ENCODE measurements around the gene RUNX1. TPM values are rescaled to one million over a fixed set of nuclear protein-coding genes. Genes with fewer than 3 reads are reported as not detected.

RUNX1 gene
- polyA plus RNA-seq, 3 donors, result 6.2 to 49.7 (median 8.7) TPM

DNA sequence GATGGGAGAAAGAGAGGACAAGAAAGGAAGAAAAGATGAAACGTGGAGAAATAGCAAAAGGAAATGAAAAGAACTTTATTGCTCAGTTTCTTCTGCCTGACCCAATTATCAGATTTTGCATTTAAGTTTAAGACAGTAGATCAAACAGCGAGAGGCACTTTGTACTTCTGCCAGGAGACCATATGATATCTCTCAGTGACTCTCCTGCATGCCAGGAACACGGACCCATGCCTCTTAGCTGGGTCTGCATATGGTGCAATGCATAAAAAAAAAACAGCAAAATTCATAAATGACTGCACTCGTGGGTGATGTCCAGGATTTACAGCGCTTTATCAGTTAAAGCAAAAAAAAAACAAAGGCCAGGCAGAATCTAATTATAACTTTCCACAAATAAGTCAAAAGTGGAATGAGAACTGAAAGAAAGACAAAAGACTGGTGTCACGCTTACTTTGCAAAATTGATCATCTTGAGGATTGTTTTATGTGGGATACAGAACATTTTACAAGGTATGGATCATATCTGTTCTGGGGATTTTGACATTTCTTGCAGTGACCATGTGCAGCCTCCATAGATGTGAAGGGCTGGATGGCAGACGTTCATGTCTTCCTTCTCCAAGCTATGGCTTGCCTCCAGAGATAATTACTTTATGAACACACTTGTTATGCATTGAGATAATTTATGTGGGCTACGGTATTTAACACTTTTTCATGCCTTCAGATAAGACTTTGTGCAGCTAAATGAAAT is 79.5 kb downstream of the RUNX1 start:
- Mint-ChIP-seq H3K4me3 (peak overlapping the region; percentile 9 to 53), H3K27me3 (ENCODE audit: low read depth in 3 of 3) (no peaks in the 10 kb centered on the region), H3K27ac (peak overlapping the region; percentile 43 to 97 (median 93)), H3K9me3 (no peaks in the 10 kb centered on the region), H3K36me3 (peaks cover 32 to 36% of the 10 kb centered on the region in 2 donors), H3K4me1 (peaks cover 83% of the 10 kb centered on the region)
- peak overlapping the region in 1 of 2 donors; percentile 70 for H3K27ac ChIP-seq (ENCODE audit: low read depth in 1 of 2, low read length in 2 of 2)
- peaks cover 58 to 61% of the 10 kb centered on the region in 2 donors for H3K4me1 ChIP-seq (ENCODE audit: control insufficient read depth in 1 of 2, insufficient read depth in 2 of 2, low read length in 2 of 2)
- no peaks in the 10 kb centered on the region for H3K27me3 ChIP-seq (ENCODE audit: control insufficient read depth in 2 of 2, insufficient read depth in 2 of 2, low read length in 2 of 2)
- no peak overlapping the region for H2AFZ ChIP-seq (ENCODE audit: insufficient read depth, low read depth, low read length, poor library complexity, severe bottlenecking)
- TF ChIP-seq, protein P1, sequence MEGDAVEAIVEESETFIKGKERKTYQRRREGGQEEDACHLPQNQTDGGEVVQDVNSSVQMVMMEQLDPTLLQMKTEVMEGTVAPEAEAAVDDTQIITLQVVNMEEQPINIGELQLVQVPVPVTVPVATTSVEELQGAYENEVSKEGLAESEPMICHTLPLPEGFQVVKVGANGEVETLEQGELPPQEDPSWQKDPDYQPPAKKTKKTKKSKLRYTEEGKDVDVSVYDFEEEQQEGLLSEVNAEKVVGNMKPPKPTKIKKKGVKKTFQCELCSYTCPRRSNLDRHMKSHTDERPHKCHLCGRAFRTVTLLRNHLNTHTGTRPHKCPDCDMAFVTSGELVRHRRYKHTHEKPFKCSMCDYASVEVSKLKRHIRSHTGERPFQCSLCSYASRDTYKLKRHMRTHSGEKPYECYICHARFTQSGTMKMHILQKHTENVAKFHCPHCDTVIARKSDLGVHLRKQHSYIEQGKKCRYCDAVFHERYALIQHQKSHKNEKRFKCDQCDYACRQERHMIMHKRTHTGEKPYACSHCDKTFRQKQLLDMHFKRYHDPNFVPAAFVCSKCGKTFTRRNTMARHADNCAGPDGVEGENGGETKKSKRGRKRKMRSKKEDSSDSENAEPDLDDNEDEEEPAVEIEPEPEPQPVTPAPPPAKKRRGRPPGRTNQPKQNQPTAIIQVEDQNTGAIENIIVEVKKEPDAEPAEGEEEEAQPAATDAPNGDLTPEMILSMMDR (IDR thresholded peaks at IDR 0.05), result no peak
- no peak overlapping the region for H3K9ac ChIP-seq (ENCODE audit: insufficient read depth, low read length, poor library complexity, severe bottlenecking)
- H3K79me2 ChIP-seq (ENCODE audit: insufficient read depth, low read length), result peaks cover 100% of the 10 kb centered on the region
- no peaks in the 10 kb centered on the region for H3K9me3 ChIP-seq (replicated peaks in 1 of 2; ENCODE audit: control insufficient read depth in 1 of 2, insufficient read depth in 1 of 2, low read length in 2 of 2)
- intact Hi-C loops (cut with micrococcal nuclease), result loop anchor here in 1 of 2 donors (2.0 to 5.0 kb wide), 2 partner anchors 58 to 61 kb away; no protein-coding TSS in a partner anchor
- H4K20me1 ChIP-seq (ENCODE audit: insufficient read depth, low read length), result peaks cover 86% of the 10 kb centered on the region
- peak overlapping the region in 1 of 3 experiments; percentile 16 for H3K4me3 ChIP-seq (replicated peaks in 1 of 3; ENCODE audit: low read depth in 2 of 3, low read length in 3 of 3)
- 21% methylated on average over 2 of the region's 8 CpGs for WGBS (ENCODE audit: insufficient coverage)
- DNase-seq, result no peak
- peak overlapping the region; percentile 6 for H3K4me2 ChIP-seq (replicated peaks; ENCODE audit: extremely low read depth, low read length, poor library complexity, severe bottlenecking)
- H3K36me3 ChIP-seq (replicated peaks in 1 of 2; ENCODE audit: control insufficient read depth in 1 of 2, insufficient read depth in 2 of 2, low read length in 2 of 2), result peaks cover 0 to 6% of the 10 kb centered on the region in 2 donors

DNA sequence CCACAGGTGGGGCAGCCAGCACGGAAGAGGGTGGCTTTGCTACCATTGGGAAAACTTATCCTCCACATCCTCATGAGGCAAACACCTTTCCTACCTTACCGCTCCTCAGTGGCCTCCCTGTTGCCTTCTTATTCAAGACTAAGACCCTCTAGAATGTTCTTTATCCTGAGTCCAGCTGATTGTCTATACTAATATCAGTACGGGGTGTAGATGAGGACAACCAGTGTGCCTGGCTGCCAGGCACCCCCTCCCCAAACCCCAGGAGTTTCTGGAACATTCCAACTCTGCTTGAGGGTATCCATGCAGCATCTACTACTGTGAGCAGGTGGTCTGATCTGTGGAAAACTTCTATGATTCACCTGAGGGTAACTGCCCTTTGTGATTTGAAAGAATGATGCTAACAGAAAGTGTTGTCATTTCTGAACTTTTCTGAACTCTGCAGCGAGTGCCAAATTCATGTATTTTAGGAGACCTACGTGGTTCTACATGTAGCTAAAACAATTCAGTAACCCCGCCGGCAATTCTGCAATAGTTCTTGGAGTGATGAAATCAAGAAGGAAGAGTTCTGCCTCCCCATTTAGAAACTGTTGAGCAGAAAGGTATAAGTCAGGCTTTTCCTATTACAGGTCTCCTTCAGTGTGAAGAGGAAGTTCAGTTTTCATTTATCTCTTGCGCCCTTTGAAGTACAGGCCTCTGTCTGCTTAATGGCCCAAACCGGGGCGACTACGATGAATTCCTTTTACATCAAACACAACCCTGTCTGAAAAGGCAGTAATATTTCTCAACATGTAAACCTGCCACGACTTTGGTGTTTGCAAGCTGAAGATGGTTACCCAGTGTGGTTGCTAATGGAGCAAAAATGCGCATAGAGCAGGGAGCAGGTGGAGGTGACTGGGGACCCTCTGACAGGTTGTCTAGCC is 80.4 kb downstream of the RUNX1 start:
- H3K4me1 ChIP-seq (ENCODE audit: control insufficient read depth in 1 of 2, insufficient read depth in 2 of 2, low read length in 2 of 2), result peaks cover 59 to 61% of the 10 kb centered on the region in 2 donors
- H3K27me3 Mint-ChIP-seq (ENCODE audit: low read depth in 3 of 3), result no peaks in the 10 kb centered on the region
- peaks cover 100% of the 10 kb centered on the region for H3K79me2 ChIP-seq (ENCODE audit: insufficient read depth, low read length)
- H3K4me2 ChIP-seq (replicated peaks; ENCODE audit: extremely low read depth, low read length, poor library complexity, severe bottlenecking), result peak overlapping the region; percentile 6
- H3K27me3 ChIP-seq (ENCODE audit: control insufficient read depth in 2 of 2, insufficient read depth in 2 of 2, low read length in 2 of 2), result no peaks in the 10 kb centered on the region
- no peak overlapping the region for H3K9ac ChIP-seq (ENCODE audit: insufficient read depth, low read length, poor library complexity, severe bottlenecking)
- DNase-seq, result peak; percentile 49 to 77 (median 62)
- H3K4me1 Mint-ChIP-seq, result peaks cover 80% of the 10 kb centered on the region
- peak overlapping the region; percentile 81 to 97 (median 93) for H3K27ac Mint-ChIP-seq
- no peaks in the 10 kb centered on the region for H3K36me3 ChIP-seq (replicated peaks in 1 of 2; ENCODE audit: control insufficient read depth in 1 of 2, insufficient read depth in 2 of 2, low read length in 2 of 2)
- intact Hi-C loops (cut with micrococcal nuclease), result loop anchor here in 1 of 2 donors (2.0 to 5.0 kb wide), 2 partner anchors 59 to 60 kb away; no protein-coding TSS in a partner anchor
- no peaks in the 10 kb centered on the region for H3K9me3 ChIP-seq (replicated peaks in 1 of 2; ENCODE audit: control insufficient read depth in 1 of 2, insufficient read depth in 1 of 2, low read length in 2 of 2)
- H4K20me1 ChIP-seq (ENCODE audit: insufficient read depth, low read length), result peaks cover 84% of the 10 kb centered on the region
- WGBS (ENCODE audit: insufficient coverage), result 33% methylated on average over 3 of the region's 13 CpGs
- TF ChIP-seq, protein P1 (IDR thresholded peaks at IDR 0.05), result no peak
- peaks cover 30 to 36% of the 10 kb centered on the region in 2 donors for H3K36me3 Mint-ChIP-seq
- no peak overlapping the region for H2AFZ ChIP-seq (ENCODE audit: insufficient read depth, low read depth, low read length, poor library complexity, severe bottlenecking)
- H3K4me3 Mint-ChIP-seq, result peak overlapping the region; percentile 27 to 53
- H3K9me3 Mint-ChIP-seq, result no peaks in the 10 kb centered on the region
- H3K27ac ChIP-seq (ENCODE audit: low read depth in 1 of 2, low read length in 2 of 2), result peak overlapping the region; percentile 7 to 70
- H3K4me3 ChIP-seq (replicated peaks in 1 of 3; ENCODE audit: low read depth in 2 of 3, low read length in 3 of 3), result peak overlapping the region in 1 of 3 experiments; percentile 16
